Activated CD8-positive, alpha-beta memory T cell treated with anti-CD3 and anti-CD28 coated beads, Interleukin-2, amount 50 U/mL, for 24 hours (primary cell): ENCODE results near the gene MPHOSPH9.

ENCODE experiments used
- DNase-seq: peaks from one replicate; pipeline ENCODE4 v3.0.0-alpha.2; 2020; ENCODE audit errors: extremely low read depth

Gene MPHOSPH9

GRCh38 chr12:123126294-123127181 is 106.4 kb downstream of the MPHOSPH9 start:
- DNase-seq: no peak

GRCh38 chr12:123122626-123123025 is 110.3 kb downstream of the MPHOSPH9 start:
- no peak for DNase-seq

GRCh38 chr12:123121670-123122069 is 111.3 kb downstream of the MPHOSPH9 start:
- no peak for DNase-seq

GRCh38 chr12:123120452-123121166 is 112.3 kb downstream of the MPHOSPH9 start:
- DNase-seq: no peak

- DNase-seq: no peak
Measured at GRCh38 chr12:123119808-123120207, 113.1 kb downstream of the MPHOSPH9 start.

GRCh38 chr12:123118497-123118896 is 114.4 kb downstream of the MPHOSPH9 start:
- no peak for DNase-seq

- no peak for DNase-seq
Measured at GRCh38 chr12:123115409-123116121, 117.4 kb downstream of the MPHOSPH9 start.

- no peak for DNase-seq
Measured at GRCh38 chr12:123114304-123115083, 118.4 kb downstream of the MPHOSPH9 start.

GRCh38 chr12:123113026-123113425 is 119.9 kb downstream of the MPHOSPH9 start:
- no peak for DNase-seq

- no peak for DNase-seq
Measured at GRCh38 chr12:123111498-123112165, 121.3 kb downstream of the MPHOSPH9 start.

GRCh38 chr12:123109319-123109772 is 123.6 kb downstream of the MPHOSPH9 start:
- no peak for DNase-seq

GRCh38 chr12:123108682-123109066 is 124.3 kb downstream of the MPHOSPH9 start:
- no peak for DNase-seq

- DNase-seq: no peak
Measured at GRCh38 chr12:123107926-123108681, 124.8 kb downstream of the MPHOSPH9 start.

- peak; percentile 25 for DNase-seq
Measured at GRCh38 chr12:123106640-123107359, 126.1 kb downstream of the MPHOSPH9 start.

- no peak for DNase-seq
Measured at GRCh38 chr12:123105211-123105826, 127.6 kb downstream of the MPHOSPH9 start.

- DNase-seq: no peak
Measured at GRCh38 chr12:123104809-123105208, 128.1 kb downstream of the MPHOSPH9 start.
